ENCODE measurements around the gene MBD1.
"Not testable (repeated sequence)": the region's sequence is repeated elsewhere in the genome, so short reads cannot be mapped to it uniquely, and the experiment has no call there.

MBD1 gene

GRCh38 chr18:50274941-50275340, 6.4 kb downstream of the MBD1 start:
- no peak for DNase-seq (ENCODE audit: low read depth in 2 of 2)

- no peak for DNase-seq (ENCODE audit: low read depth in 2 of 2)
Measured at GRCh38 chr18:50274044-50274442, 7.3 kb downstream of the MBD1 start.

- no peak for DNase-seq (ENCODE audit: low read depth in 2 of 2)
Measured at GRCh38 chr18:50273203-50274043, 7.9 kb downstream of the MBD1 start.

GRCh38 chr18:50272568-50272967, 8.8 kb downstream of the MBD1 start:
- no peak for DNase-seq (ENCODE audit: low read depth in 2 of 2)

- DNase-seq (ENCODE audit: low read depth in 2 of 2): peak; percentile 49 to 75
Measured at GRCh38 chr18:50268022-50268747, 13.1 kb downstream of the MBD1 start.

- DNase-seq (ENCODE audit: low read depth in 2 of 2): peak; percentile 74 to 83
Measured at GRCh38 chr18:50266248-50266704, 15.0 kb downstream of the MBD1 start, which contains the start of gene CFAP53. Gene CFAP53, minus strand, starts transcription at chr18:50266495. Its CDS starts 91 bp downstream, at chr18:50266404.

- DNase-seq (ENCODE audit: low read depth in 2 of 2): no peak
Measured at GRCh38 chr18:50262977-50263376, 18.3 kb downstream of the MBD1 start.

GRCh38 chr18:50250935-50251334, 30.4 kb downstream of the MBD1 start:
- no peak for DNase-seq (ENCODE audit: low read depth in 2 of 2)

- no peak for DNase-seq (ENCODE audit: low read depth in 2 of 2)
Measured at GRCh38 chr18:50249576-50249975, 31.7 kb downstream of the MBD1 start.

- no peak for DNase-seq (ENCODE audit: low read depth in 2 of 2)
Measured at GRCh38 chr18:50247561-50247960, 33.8 kb downstream of the MBD1 start.

- DNase-seq (ENCODE audit: low read depth in 2 of 2): not testable (repeated sequence)
Measured at GRCh38 chr18:50241768-50242167, 39.6 kb downstream of the MBD1 start.

- no peak for DNase-seq (ENCODE audit: low read depth in 2 of 2)
Measured at GRCh38 chr18:50240080-50240563, 41.2 kb downstream of the MBD1 start.

- DNase-seq (ENCODE audit: low read depth in 2 of 2): no peak
Measured at GRCh38 chr18:50232419-50232818, 48.9 kb downstream of the MBD1 start.

GRCh38 chr18:50231621-50232020, 49.7 kb downstream of the MBD1 start:
- no peak for DNase-seq (ENCODE audit: low read depth in 2 of 2)

- DNase-seq (ENCODE audit: low read depth in 2 of 2): not testable (repeated sequence)
Measured at GRCh38 chr18:50220249-50220648, 61.1 kb downstream of the MBD1 start.

All from activated CD4-positive, alpha-beta T cell treated with anti-CD3 and anti-CD28 coated beads for 24 hours (primary cell).